Muscle of back (tissue), 11 donors: ENCODE results near the gene CCDC91. TPM values are rescaled to one million over a fixed set of nuclear protein-coding genes. Genes with fewer than 3 reads are reported as not detected.
A peak's percentile ranks its signal among the peaks of the same experiment; 100 is the strongest.
"Not testable (repeated sequence)": the region's sequence is repeated elsewhere in the genome, so short reads cannot be mapped to it uniquely, and the experiment has no call there.

ENCODE experiments used
- DNase-seq, 3 donors: peaks; one replicate each; pipeline versions ENCODE4 v3.0.0 to v3.0.0-alpha.2; 2013
- polyA plus RNA-seq, 10 donors: library from polyadenylated mRNA; unstranded; fragments of 120-200 nt; gene quantifications; one replicate each; pipeline ENCODE4 v1.2.1, GENCODE V29; 2013; ENCODE audit not compliant: insufficient read length in 10 of 10

The CCDC91 gene
- polyA plus RNA-seq, 10 donors, result 19.7 to 25.1 (median 23.7) TPM

DNA sequence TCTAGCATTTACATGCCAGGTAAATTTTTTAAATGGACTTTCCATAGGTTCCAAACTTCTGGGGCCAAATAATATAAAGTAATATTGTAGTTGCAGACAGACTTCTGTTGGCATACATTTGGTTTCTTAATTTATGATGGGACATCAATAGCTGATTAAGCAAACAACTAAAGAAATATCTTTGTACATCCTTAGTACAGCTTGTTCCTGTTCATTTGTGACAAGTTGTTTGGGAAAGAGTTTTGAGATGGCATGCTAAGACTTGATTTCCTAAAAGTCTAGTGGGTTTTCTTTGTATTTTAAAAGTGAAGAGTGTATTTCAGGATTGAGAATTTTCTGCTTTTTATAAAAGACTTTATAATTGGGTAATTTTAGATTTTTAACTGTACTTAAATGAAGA, 41.0 kb downstream of the CCDC91 start:
- no peak for DNase-seq

DNA sequence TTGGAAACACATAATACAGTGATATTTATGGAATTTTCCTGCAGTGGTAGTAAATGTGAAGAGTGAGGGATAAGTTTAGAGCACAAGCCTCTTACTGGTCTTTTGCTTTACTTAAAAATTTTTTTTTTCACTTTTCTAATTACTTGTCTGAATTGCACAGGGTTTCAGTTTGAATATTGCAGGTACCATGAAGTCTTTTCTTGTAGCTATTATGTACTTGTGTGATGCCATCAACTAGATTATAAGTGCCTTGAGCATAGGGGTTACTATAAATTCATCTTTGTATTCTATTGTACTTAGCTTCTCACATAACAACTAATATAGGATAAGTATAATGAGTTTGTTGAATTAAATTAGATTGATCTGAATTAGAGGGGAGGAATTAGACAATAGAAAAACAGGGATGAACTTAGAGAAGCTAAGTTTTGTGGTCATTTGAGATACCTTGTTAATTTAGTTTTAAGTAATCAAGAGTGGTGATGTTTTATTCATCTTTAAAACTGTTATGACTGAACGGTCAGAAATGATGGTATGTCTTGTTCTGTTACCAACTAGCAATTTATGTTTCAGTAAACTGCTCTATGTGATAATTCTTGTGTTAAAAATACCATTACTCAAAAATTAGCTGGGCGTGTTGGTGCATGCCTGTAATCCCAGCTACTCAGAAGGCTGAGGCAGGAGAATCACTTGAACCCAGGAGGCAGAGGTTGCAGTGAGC, 42.1 kb downstream of the CCDC91 start:
- no peak for DNase-seq

DNA sequence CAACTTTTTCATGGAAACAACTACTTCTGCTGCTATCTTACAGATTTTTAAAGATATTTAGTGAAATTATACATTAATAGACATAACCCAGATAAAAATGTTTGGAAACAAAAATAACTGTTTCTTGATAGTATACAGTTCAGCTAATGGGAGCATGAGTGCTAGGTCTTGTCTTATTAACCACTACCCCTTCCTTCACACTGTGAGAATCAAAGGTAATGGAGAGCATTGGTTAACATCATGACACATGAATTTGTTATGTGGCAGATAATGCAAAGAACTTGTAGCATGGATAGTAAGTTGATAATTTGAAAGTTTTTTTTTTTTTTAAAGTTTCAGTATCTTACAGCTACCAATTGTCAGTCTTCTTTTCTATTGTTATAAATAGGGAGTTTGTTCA, 44.2 kb downstream of the CCDC91 start:
- no peak for DNase-seq

DNA sequence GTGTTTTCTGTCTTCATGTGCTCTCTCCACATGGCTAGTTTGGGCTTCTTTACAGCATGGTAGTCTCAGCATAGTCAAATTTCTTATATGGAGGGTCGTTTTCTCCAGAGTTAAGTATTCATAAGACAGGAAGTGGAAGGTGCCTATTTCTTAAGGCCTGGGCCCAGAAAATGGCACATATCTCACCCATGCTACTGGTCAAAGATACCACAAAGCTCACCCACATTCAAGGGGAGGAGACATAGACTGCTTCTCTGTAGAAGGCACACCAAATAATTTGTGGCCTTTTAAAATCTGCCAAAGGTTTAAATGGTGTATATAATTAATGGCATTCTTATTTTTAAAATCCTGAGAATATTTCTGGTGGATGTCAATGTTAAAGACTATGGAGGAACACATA, 44.8 kb downstream of the CCDC91 start:
- DNase-seq, result no peak

DNA sequence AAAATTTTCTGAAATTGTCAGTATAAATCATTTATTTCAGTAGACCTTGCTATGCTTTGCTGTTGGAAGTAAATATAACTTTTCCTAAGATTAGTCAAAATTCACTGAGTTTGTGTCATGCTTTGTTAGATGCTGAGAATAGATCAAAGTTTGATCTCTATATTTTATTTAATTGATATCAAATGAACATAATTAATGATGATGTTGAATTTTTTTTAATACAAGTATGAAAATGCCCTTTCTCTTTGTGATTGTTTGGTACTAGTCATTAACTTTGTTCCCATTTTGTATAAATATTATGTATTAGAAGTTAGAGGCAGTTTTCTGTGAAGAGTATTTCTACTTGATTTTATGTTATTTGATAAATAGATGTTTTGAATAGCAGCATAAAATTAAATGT, 45.7 kb downstream of the CCDC91 start:
- no peak for DNase-seq

DNA sequence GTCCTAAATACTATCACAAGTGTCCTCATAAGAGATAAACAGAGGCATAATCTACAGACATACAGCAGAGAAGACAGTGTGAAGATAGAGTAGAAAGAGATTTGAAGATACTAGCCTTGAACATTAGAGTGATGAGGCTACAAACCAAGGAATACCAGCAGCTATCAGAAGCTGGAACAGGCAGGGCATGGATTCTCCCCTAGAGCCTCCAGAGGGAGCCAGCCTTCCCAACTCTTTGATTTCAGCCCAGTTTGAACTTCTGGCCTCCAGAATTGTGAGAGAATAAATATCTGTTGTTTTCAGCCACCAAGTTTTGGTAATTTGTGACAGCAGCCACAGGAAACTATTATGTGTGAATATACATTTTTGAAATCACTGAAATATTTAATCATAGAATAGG, 47.2 kb downstream of the CCDC91 start:
- DNase-seq, result no peak

DNA sequence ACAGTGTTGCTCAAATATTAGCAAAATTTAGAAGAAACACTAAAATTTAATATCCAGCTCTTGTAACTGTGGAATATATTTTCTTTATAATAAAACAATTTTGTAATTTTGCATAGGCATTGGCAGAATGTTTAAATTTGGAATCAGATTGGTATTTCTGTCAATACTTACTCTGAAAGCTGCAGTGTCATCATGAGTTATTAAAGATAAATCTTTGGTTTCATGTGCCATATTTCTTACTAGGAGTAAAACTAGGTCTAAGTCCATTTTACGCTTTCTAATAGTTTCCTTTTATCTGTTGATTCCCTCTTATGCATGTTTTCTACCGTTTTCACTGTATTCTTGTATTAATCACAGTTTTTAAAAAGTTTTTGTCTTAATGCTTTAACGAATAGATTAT, 49.7 kb downstream of the CCDC91 start:
- DNase-seq, result no peak

DNA sequence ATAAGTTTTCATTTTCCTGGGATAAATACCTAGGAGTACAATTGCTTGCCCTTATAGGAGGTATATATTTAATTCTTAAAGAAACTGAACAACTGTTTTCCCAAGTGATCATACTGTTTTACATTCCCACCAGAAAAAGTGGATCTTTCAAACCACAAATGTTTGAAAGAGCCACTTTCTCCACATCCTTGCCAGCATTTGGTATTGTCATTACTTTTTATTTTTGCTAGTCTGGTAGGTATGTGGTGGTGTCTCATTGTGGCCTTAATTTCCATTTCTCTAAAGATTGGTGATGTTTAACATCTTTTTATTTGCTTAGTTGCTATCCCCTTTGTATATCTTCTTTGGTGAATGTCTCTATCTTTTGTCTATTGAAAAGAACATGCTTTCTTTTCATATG, 50.6 kb downstream of the CCDC91 start:
- DNase-seq, result no peak

DNA sequence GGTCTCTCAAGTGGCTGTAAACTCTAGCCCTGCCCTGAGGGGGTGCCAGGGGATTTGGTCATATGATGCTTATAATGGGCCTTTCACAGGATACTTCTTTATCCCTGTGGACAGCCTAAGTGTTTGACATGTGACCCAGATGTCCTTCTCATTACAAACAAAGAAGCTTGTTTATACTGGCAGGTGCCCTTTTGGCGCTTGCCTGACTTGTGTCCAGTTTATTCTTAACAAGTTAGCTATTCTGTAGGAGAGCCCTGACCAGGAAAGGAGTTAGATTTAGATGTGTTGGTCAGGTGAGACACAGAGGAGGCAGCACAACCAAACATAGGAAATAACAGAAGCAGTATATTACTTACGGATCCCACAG, 51.9 kb downstream of the CCDC91 start:
- no peak for DNase-seq

DNA sequence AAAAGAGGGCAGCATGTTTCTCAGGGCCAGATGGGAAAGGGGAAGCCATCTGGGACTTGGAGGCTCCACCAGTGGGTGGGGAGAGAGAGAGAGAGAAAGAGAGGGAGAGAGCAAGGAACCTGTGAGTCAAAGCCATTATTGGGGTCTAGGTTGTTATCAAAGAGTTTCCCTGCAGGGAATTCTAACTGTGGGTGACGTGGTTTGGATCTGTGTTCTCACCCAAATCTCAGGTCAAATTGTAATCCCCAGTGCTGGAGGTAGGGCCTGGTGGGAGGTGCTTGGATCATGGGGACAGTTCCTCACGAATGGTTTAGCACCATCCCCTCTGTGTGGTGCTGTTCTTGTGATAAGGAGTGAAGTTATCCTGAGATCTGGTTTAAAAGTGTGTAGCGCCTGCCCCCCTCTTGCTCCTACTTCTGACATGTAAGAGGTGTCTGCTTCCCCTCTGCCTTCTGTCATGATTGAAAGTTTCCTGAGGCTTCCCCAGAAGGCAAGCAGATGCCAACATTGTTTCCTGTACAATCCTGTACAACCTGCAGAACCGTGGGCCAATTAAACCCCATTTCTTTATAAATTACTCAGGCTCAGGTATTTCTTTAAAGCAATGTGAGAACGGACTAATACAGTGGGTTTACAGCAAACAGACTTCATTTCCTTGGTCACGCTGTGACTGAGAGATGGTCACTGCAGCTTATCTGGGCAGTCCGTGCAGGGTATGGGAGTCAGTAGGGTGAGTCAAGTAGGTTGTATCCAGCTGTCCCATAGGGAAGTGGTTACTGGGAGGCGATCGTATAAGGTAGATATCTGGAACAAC, 52.4 kb downstream of the CCDC91 start:
- DNase-seq, result no peak

DNA sequence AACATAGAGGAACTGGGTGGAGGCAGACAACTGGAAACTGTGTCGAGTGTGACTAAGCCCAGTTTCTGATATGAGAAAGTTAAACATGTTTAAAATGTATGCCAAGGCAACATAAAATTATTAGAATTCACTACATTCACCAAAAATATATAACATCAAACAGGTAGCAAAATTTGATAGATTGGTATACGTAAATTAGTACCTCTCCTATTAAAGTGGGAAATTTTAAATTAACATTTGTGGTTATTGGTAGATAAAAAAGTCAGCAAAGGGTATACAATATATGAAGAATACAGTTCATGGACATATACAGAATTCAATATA, 53.0 kb downstream of the CCDC91 start:
- no peak for DNase-seq

DNA sequence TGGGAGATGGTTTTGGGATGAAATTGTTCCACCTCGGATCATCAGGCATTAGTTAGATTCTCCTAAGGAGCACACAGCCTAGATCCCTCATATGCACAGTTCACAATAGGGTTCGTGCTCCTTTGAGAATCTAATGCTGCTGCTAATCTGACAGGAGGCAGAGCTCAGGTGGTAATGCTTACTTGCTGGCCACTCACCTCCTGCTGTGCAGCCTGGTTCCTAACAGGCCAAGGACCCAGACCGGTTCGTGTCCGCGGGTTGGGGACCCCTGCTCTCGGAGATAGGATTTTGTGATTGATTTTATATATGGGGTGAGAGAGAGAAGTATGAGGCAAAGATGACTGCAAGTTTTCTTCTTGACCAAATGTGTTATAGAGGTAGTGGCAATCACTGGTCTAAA, 57.5 kb downstream of the CCDC91 start:
- DNase-seq, result no peak

DNA sequence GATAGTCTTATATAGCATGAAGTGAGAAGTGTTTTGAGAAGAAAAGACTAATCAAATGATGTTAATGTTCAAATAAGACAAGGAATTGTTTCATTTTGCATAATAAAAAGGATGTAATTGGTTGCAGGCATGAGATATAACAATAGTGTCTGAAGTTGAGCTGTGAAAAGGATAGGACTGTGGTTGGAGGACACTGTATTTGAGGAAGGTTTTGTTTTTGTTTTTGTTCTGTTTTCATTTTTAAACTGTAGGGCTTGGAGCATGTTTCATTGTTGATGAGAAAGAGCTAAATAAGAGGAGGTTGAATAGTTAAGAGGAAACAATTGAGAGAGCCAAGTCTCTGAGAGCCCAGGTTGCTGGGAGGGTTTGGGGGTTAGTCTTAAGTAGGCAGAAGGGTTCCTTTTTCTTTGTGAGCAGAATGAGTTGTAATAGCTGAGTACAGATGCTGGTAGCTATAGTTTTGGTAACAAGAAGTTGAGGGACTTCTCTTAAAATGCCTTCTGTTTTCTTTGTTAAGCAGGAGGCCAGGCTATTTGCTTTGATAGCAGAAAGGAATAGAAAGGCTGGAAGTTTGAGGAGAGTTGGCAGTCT, 58.4 kb downstream of the CCDC91 start:
- no peak for DNase-seq

DNA sequence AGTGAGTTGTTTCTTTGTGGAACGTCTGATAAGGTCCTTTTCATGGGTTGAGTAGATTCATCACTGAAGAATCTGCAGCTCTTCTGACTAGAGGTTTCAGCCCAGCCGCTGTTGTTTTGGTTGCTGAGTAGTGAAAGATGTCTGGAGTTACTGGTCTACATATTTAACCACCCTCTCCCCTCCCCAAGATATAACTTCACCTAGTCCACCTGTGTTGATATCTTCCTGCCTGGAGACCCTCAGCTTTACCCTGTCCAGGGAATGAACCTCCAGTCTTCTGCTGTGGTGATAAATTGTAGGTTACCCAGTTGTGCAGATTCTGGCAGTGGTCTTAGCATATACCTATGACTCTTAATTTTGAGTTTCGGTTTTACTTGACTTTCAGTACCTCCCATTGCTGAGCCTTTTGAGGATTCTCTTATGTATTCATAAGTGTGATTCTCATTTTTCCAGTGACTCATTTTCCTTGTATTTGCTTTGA, 62.9 kb downstream of the CCDC91 start:
- DNase-seq, result no peak

DNA sequence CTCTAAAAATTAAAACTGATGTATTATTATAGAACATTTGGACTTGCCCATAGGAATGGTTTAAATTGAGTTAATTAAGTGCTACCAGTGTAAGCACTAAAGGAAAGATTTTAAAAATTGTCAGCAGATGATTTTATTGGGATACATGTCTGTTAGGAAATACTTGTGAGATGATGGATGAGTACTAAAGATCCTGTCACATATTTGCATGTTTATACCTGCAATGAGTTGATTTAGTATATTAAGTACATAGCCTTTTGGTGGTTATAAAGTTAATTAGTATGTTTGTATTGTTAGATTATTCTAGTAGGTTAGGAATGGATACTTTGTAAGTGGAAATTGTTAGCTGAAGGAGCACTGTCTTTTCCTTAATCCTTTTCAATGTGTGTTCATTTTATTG, 67.2 kb downstream of the CCDC91 start:
- DNase-seq, result no peak

DNA sequence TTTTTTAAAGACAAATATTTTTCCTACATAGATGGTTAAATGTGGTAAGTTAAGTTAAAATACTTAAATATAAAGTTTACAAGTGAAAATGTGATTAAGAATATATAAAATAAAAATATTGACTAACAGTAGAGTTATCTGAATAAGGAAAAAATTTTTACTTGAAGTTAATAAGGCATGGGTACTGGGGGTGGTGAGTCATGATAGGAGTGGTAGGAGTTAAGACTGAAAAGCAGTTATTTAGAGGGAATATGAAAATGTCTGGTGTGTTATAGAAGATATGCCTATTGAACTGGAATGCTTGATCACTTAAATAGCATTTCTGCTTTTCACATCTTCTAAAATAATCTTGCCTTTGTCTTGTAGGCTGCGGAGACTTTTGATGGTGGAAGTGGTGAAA, 68.7 kb downstream of the CCDC91 start:
- no peak for DNase-seq

DNA sequence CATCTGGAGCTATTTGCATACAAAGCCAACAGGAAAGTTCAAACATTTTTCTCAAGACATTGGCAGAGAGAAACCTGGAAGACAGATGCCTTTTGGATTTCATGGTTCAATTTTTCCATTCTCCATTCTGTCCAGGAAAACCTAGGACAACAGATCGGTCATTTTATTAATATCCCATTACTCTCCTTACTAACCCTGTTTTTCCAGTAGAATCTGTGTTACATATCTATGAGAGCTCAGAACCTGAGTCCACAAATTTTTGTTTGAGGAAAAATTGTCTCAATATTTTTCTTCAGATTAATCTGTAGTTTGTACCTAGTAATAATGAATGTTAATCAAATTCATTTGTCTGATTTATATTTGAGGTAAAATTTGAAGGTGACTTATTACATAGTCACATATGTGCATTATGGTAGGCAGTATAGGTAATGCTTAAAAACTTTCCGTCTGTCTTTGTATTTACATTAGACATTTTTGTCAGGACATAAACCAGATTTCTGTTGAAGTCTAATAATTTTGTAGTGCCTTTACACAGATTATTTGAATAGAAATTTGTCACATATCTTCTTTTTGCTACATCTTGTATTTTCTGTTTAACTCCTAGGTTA, 75.3 kb downstream of the CCDC91 start:
- DNase-seq, result peak in 2 of 3 donors; percentile 19 to 40

DNA sequence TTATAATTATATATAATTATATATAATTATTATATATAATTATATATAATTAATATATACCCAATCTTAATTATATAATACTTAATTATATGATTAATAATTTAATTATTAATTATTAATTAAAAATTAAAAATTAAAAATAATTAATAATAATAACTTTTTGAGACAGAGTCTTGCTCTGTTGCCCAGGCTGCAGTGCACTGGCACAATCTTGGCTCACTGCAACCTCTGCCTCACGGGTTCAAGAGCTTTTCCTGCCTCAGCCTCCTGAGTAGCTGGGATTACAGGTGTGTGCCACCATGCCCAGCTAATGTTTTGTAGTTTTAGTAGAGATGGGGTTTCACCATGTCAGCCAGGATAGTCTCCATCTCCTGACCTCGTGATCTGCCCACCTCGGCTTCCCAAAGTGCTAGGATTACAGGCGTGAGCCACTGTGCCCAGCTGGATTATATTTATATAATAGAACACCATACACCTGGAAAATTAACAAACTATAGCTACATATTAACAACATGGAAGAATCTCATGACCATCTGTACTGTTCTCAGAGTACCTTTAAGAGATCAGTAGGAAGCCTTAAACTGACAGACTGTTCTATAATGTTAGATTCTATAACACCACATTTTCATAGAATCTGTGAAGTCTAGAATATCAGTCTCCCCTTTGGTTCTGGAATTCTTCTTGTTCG, 77.8 kb downstream of the CCDC91 start:
- not testable (repeated sequence) for DNase-seq

DNA sequence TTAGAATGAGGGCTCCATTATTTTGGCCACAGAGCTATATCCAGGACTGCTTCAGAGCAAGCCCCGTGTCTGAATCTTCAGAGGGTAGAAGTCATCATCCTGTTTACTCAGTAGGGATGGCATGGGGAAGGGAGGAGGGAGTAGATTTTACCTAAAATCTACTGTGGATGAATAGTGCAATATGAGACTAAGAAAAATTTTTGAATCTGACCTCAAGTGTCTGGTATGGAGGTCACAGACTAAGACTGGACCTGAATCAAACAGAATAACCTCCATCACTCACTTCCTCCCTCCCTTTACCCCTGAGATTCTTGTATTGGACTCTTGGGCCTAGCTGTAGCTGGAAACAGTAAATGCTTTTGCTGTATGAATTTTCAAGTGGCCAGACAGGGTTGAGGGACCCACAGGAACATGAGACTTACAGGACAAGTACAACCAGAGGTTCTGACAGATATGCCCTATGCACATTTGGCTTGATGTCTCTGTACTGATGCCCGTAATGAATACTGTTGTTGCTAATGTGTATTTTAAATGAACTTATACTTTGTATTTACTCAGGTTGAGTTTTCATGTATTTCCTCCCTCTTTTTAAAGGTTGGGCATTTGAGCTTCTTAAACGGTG, 78.5 kb downstream of the CCDC91 start:
- DNase-seq, result no peak

DNA sequence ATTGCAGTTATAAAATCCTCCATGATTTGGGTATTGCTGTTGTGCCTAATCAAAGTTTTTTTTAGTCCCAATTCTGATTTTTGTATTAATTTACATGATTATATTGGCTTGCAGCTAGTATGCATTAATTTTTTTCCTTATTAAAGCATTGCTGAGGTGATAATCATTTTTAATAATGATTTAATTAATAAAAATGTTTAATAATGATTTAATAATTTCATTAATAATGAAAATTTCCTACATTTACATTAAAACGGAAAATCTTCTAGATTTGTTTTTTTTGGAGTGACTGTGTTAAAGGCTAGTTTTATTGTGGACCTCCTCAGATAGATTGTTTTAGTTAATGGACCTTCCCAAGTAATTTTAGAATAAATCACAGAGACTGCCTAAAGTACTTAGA, 79.6 kb downstream of the CCDC91 start:
- no peak for DNase-seq

DNA sequence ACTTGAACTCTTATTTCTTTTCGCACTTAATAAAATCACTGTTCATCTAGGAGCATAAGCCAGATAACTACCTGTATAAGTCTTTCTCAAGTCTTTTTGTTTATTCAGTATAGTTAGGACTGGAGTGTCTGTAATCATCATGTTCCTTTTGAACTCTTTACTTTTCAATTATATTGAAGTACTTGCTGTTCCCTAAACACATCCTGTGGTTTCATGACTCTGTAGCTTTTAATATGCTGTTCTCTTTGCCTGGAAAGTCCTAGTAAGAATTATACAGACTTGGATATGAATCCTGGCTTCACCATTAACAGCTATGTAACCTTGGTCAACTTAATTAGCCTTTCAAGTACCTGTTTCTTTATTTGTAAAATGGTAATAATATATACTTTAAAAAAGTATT, 88.2 kb downstream of the CCDC91 start:
- no peak for DNase-seq

DNA sequence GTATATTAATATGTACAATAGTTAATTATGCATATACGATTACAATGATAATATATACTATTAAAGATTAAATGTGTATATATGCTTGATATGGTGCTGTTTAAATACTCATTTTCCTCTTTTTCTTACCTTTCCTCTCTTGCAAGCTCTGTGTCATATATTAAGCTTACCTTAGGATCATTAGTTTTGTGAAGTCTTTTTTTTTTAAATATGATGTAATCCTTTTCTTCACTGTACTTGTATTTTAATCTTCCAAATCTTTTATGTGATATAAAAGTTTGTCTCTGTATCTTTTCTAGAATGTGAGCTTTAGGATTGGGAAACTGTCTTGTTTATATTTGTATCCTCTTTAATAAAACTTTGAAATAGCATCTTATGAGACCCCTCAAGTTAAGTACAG, 88.7 kb downstream of the CCDC91 start:
- no peak for DNase-seq
